IMR-90 (cell line): ENCODE data around the gene RRP1B. TPM values are rescaled to one million over a fixed set of nuclear protein-coding genes. Genes with fewer than 3 reads are reported as not detected.
A peak's percentile ranks its signal among the peaks of the same experiment; 100 is the strongest.

Source experiments
- ATAC-seq: fragments of 200-7000 bp; cut with Tn5 transposase; 2 replicates; pipeline ENCODE4 v1.9.1; 2020; ENCODE audit warnings: low read depth, mild to moderate bottlenecking, moderate library complexity
- BruUV-seq: library from RNA; stranded (reverse); fragments of 400-500 nt; replicated peaks from 2 replicates; lab custom pipeline; 2021; lab: Mats Ljungman, UMichigan
- CTCF ChIA-PET: fragments of 300-600 bp; formaldehyde crosslinking; extraction: SDS; loops from one replicate; lab custom pipeline; 2021; ENCODE audit warnings: antibody characterized with exemption; lab: Yijun Ruan, JAX
- POLR2A ChIA-PET: fragments of 300-600 bp; sonication (Branson Sonifier 250); formaldehyde crosslinking; loops from one replicate; lab custom pipeline; 2022; ENCODE audit warnings: antibody characterized with exemption; ENCODE audit not compliant: unreplicated experiment; lab: Charles Lee
- DNase-seq: peaks from one replicate; pipeline ENCODE4 v3.0.0; 2013
- H2AFZ ChIP-seq: replicated peaks from 2 replicates; pipeline ENCODE3; 2013; ENCODE audit warnings: low read length, mild to moderate bottlenecking; ENCODE audit not compliant: poor library complexity
- H2AK5ac ChIP-seq: 2 replicates; pipeline ENCODE4 v1.6.1; 2013; ENCODE audit warnings: low read depth, low read length, inconsistent platforms
- H2AK9ac ChIP-seq: replicated peaks from 2 replicates; pipeline ENCODE3; 2013; ENCODE audit warnings: mild to moderate bottlenecking, low read depth, low read length, moderate library complexity; ENCODE audit not compliant: poor library complexity
- H2BK120ac ChIP-seq: 2 replicates; pipeline ENCODE4 v1.6.1; 2013; ENCODE audit warnings: low read depth, low read length, inconsistent platforms
- H2BK15ac ChIP-seq: 3 replicates; pipeline ENCODE4 v1.6.1; 2013; ENCODE audit warnings: low read depth, low read length, inconsistent platforms
- H2BK20ac ChIP-seq: 2 replicates; pipeline ENCODE4 v1.6.1; 2013; ENCODE audit warnings: low read depth, mild to moderate bottlenecking, inconsistent platforms, low read length, moderate library complexity
- H2BK5ac ChIP-seq: 2 replicates; pipeline ENCODE4 v1.6.1; 2013; ENCODE audit warnings: mild to moderate bottlenecking, low read depth, low read length, inconsistent platforms; ENCODE audit not compliant: poor library complexity, severe bottlenecking
- H3K14ac ChIP-seq: replicated peaks from 2 replicates; pipeline ENCODE4 v1.6.1; 2013; ENCODE audit warnings: low read depth, low read length, inconsistent platforms
- H3K18ac ChIP-seq: 2 replicates; pipeline ENCODE4 v1.6.1; 2013; ENCODE audit warnings: low read depth, low read length, control low read depth
- H3K23ac ChIP-seq: 2 replicates; pipeline ENCODE4 v1.6.1; 2013; ENCODE audit warnings: low read depth, low read length, inconsistent platforms
- H3K27ac ChIP-seq: 2 replicates; pipeline ENCODE4 v1.5.1; 2013; ENCODE audit warnings: mild to moderate bottlenecking, control low read depth, low read length; ENCODE audit not compliant: insufficient read depth
- H3K27me3 ChIP-seq: 2 replicates; pipeline ENCODE4 v1.6.1; 2013; ENCODE audit warnings: low read length; ENCODE audit not compliant: control insufficient read depth, insufficient read depth
- H3K36me3 ChIP-seq: 2 replicates; pipeline ENCODE4 v1.6.1; 2013; ENCODE audit warnings: low read length, mixed read lengths; ENCODE audit not compliant: control insufficient read depth, insufficient read depth
- H3K4ac ChIP-seq: 2 replicates; pipeline ENCODE4 v1.6.1; 2013; ENCODE audit warnings: low read depth, low read length, inconsistent platforms
- H3K4me1 ChIP-seq: 2 replicates; pipeline ENCODE4 v1.6.1; 2013; ENCODE audit warnings: low read length, mixed read lengths; ENCODE audit not compliant: control insufficient read depth, insufficient read depth
- H3K4me2 ChIP-seq: 2 replicates; pipeline ENCODE4 v1.6.1; 2013; ENCODE audit warnings: low read depth, mild to moderate bottlenecking, control low read depth, low read length, moderate library complexity
- H3K4me3 ChIP-seq: 2 replicates; pipeline ENCODE4 v1.5.1; 2013; ENCODE audit warnings: low read depth, mild to moderate bottlenecking, control low read depth, low read length, moderate library complexity; ENCODE audit not compliant: insufficient read depth
- H3K56ac ChIP-seq: 2 replicates; pipeline ENCODE4 v1.6.1; 2013; ENCODE audit warnings: low read length, inconsistent platforms; ENCODE audit not compliant: insufficient read depth; ENCODE audit errors: extremely low read depth
- H3K79me1 ChIP-seq, 2 experiments: 2 replicates each; pipeline ENCODE4 v1.6.1; 2013; ENCODE audit warnings: low read length in 2 of 2, inconsistent platforms in 1 of 2, low read depth in 1 of 2
- H3K9ac ChIP-seq: 2 replicates; pipeline ENCODE4 v1.6.1; 2013; ENCODE audit warnings: low read depth, low read length, control low read depth
- H3K9me1 ChIP-seq: 2 replicates; pipeline ENCODE4 v1.6.1; 2013; ENCODE audit warnings: low read length, inconsistent platforms; ENCODE audit not compliant: insufficient read depth
- H3K9me3 ChIP-seq: 2 replicates; pipeline ENCODE4 v1.6.1; 2013; ENCODE audit warnings: low read length; ENCODE audit not compliant: control insufficient read depth, insufficient read depth
- H4K20me1 ChIP-seq: 2 replicates; pipeline ENCODE4 v1.6.1; 2013; ENCODE audit warnings: low read length, inconsistent platforms; ENCODE audit not compliant: insufficient read depth
- H4K5ac ChIP-seq: 2 replicates; pipeline ENCODE4 v1.6.1; 2013; ENCODE audit warnings: mild to moderate bottlenecking, low read depth, low read length, control low read depth
- H4K8ac ChIP-seq, 2 experiments: 2 replicates each; pipeline ENCODE4 v1.6.1; 2013; ENCODE audit warnings: low read depth in 2 of 2, low read length in 2 of 2, control low read depth in 1 of 2, inconsistent platforms in 1 of 2
- H4K91ac ChIP-seq: 2 replicates; pipeline ENCODE4 v1.6.1; 2013; ENCODE audit warnings: low read depth, low read length, inconsistent platforms; ENCODE audit not compliant: insufficient read depth
- BHLHE40 ChIP-seq: fragments of 150-350 bp; IDR thresholded peaks from 2 replicates; pipeline ENCODE4 v1.6.1; 2016; ENCODE audit warnings: mild to moderate bottlenecking, low read depth, low read length
- RFX5 ChIP-seq: IDR thresholded peaks from 2 replicates; pipeline ENCODE4 v1.8.0; 2012; ENCODE audit warnings: low read depth, mild to moderate bottlenecking, low read length, moderate library complexity
- WGBS, 2 experiments: methylation state at CpG; one replicate each; pipeline versions ENCODE4 v1.1.5 to v1.1.7; 2013; ENCODE audit warnings: missing lambda C conversion rate in 2 of 2; ENCODE audit not compliant: insufficient read length in 1 of 2; ENCODE audit errors: extremely low coverage in 2 of 2; 5-methylcytosine and 5-hydroxymethylcytosine counted together
- dilution Hi-C: fragments of 300-500 bp; cut with HindIII; formaldehyde crosslinking; loops from one replicate; pipeline ENCODE4 v1.14.3; 2018; ENCODE audit warnings: low sequenced_read_pairs; ENCODE audit not compliant: unreplicated experiment
- in situ Hi-C: fragments of 300-500 bp; cut with MboI; formaldehyde crosslinking; loops from 3 replicates; pipeline ENCODE4 v1.14.3; 2019; ENCODE audit warnings: low sequenced_read_pairs, inconsistent platforms, mixed read lengths
- intact Hi-C: fragments of 100-400 bp; cut with micrococcal nuclease; formaldehyde crosslinking; loops from 2 replicates; pipeline ENCODE4 v1.10.0; 2022
- polyA plus RNA-seq, 3 experiments: library from polyadenylated mRNA; depleted of rRNA; stranded (reverse); fragments of >200 nt; gene quantifications; 2 replicates each; pipeline ENCODE4 v1.2.3, GENCODE V29; 2012; ENCODE audit warnings: low replicate concordance in 1 of 3
- total RNA-seq: library from RNA; depleted of rRNA; stranded (reverse); fragments of >200 nt; gene quantifications from 2 replicates; pipeline ENCODE4 v1.2.3, GENCODE V29; 2012
- TF ChIP-seq, protein P1 (sequence below): fragments of 150-350 bp; IDR thresholded peaks from 2 replicates; pipeline ENCODE4 v1.6.1; 2017; ENCODE audit warnings: mild to moderate bottlenecking, antibody characterized with exemption, low read length, low read depth

The RRP1B gene
- total and polyA plus RNA-seq, 2 of the 4 experiments (the other 2 are of a cell fraction), result 11.1 to 16.1 TPM

DNA sequence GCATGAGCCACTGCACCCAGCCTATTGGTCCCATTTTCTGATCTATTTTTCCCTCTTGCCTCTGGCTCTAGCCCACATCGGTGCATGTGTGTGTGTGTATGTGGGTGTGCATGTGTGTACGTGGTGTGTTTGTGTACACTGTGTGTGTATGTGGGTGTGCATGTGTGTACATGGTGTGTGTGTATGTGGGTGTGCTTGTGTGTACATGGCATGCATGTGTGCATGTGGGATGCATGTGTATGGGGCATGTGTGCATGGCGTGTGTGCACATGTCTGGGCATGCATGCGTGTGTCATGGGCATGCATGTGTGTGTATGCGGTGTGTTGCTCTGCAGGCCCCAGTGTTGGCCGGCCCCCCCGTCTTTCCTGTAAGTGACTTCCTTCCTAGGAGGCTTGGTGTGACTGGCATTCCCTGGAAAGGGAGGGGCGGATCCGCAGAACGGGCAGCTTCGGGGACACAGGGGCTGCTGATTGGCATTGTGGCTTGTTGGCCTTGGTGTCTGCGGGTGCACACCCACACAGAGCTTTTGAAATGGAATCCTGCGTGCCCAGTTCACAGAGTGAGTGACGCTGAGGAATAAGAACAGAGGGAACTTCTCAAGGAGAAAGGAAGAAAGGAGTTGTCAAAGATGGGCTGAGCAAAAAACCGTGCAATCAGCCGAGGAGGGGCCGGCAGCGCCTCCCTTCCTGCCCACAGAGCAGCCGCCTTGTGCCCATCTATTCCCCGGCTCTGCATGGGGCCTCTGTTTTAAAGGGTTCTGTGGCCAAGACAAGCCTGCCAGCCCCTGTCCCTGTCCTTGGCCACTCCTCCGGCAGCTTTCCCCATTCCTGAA lies 67.5 kb downstream of the RRP1B start:
- Histone ChIP-seq H3K18ac (peak overlapping the region; percentile 62), H2AFZ (peak overlapping the region; percentile 18), H2BK120ac (peak overlapping the region; percentile 95), H2AK9ac (peak overlapping the region; percentile 57), H3K4me3 (no peak overlapping the region), H2BK5ac (peak overlapping the region; percentile 95), H3K4me1 (peaks cover 23% of the 10 kb centered on the region), H3K23ac (peak overlapping the region; percentile 64; the same call in 1 of the 2 replicates), H3K27ac (peak overlapping the region; percentile 85), H3K4ac (peak overlapping the region; percentile 96), H4K5ac (0 out of 2 replicates have a peak overlapping the region, but pooled peaks have one; percentile 19), H4K8ac (peak overlapping the region in 1 of 2 experiments; percentile 72; a peak in 2 of 4 replicates), H3K9me1 (peaks cover 26% of the 10 kb centered on the region), H3K14ac (peak overlapping the region; percentile 71), H3K56ac (no peak overlapping the region), H3K27me3 (no peaks in the 10 kb centered on the region), H2BK15ac (peak overlapping the region; percentile 93; the same call in 2 of the 3 replicates), H4K91ac (peak overlapping the region; percentile 95), H3K9ac (no peak overlapping the region), H3K4me2 (no peak overlapping the region), H3K9me3 (no peaks in the 10 kb centered on the region), H2BK20ac (peak overlapping the region; percentile 20; the same call in 1 of the 2 replicates), H3K79me1 (peaks cover 22 to 85% of the 10 kb centered on the region in 2 experiments), H4K20me1 (peaks cover 43% of the 10 kb centered on the region), H3K36me3 (peaks cover 7% of the 10 kb centered on the region), H2AK5ac (peak overlapping the region; percentile 96)
- TF ChIP-seq RFX5 (no peak), BHLHE40 (no peak)
- TF ChIP-seq, protein P1, sequence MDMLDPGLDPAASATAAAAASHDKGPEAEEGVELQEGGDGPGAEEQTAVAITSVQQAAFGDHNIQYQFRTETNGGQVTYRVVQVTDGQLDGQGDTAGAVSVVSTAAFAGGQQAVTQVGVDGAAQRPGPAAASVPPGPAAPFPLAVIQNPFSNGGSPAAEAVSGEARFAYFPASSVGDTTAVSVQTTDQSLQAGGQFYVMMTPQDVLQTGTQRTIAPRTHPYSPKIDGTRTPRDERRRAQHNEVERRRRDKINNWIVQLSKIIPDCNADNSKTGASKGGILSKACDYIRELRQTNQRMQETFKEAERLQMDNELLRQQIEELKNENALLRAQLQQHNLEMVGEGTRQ, result no peak
- dilution Hi-C loops (no loop called here), intact Hi-C loops (loop anchor here (10.0 kb wide), 1 partner anchor 62 kb away; no protein-coding TSS in a partner anchor), in situ Hi-C loops (no loop called here)
- ChIA-PET POLR2A (no interaction called here), CTCF (no interaction called here)
- no peak for ATAC-seq
- 93% methylated on average over 15 of the region's 21 CpGs; no CpG with 5 or more reads in 1 of the 2 experiments for WGBS, 2 experiments
- BruUV-seq, result no TSS peak
- DNase-seq, result no peak
